Hematopoietic multipotent progenitor cell (in vitro differentiated cells): ENCODE results near the gene CTBP1. TPM values are rescaled to one million over a fixed set of nuclear protein-coding genes. Genes with fewer than 3 reads are reported as not detected.

Experiments
- DNase-seq, 3 donors: peaks; one replicate each; pipeline ENCODE4 v3.0.0-alpha.2; 2011 to 2015; ENCODE audit warnings: low read depth in 2 of 3, low spot score in 2 of 3
- total RNA-seq: library from RNA; depleted of rRNA; stranded (reverse); fragments of >200 nt; gene quantifications from one replicate; pipeline ENCODE4 v1.2.3, GENCODE V29; 2012

CTBP1 gene
- total RNA-seq, 1 donor: 626 TPM

GRCh38 chr4:1212546-1213335 lies 36.2 kb downstream of the CTBP1 start:
- no peak for DNase-seq

- DNase-seq: no peak
Measured at GRCh38 chr4:1211891-1212545, 36.9 kb downstream of the CTBP1 start.

GRCh38 chr4:1211371-1211770 lies 37.6 kb downstream of the CTBP1 start:
- no peak for DNase-seq

- no peak for DNase-seq
Measured at GRCh38 chr4:1210971-1211370, 38.0 kb downstream of the CTBP1 start.

- DNase-seq: no peak
Measured at GRCh38 chr4:1210241-1210841, 38.6 kb downstream of the CTBP1 start.

GRCh38 chr4:1209821-1210220 lies 39.1 kb downstream of the CTBP1 start:
- no peak for DNase-seq

- DNase-seq: no peak
Measured at GRCh38 chr4:1208970-1209704, 39.8 kb downstream of the CTBP1 start.

DNA sequence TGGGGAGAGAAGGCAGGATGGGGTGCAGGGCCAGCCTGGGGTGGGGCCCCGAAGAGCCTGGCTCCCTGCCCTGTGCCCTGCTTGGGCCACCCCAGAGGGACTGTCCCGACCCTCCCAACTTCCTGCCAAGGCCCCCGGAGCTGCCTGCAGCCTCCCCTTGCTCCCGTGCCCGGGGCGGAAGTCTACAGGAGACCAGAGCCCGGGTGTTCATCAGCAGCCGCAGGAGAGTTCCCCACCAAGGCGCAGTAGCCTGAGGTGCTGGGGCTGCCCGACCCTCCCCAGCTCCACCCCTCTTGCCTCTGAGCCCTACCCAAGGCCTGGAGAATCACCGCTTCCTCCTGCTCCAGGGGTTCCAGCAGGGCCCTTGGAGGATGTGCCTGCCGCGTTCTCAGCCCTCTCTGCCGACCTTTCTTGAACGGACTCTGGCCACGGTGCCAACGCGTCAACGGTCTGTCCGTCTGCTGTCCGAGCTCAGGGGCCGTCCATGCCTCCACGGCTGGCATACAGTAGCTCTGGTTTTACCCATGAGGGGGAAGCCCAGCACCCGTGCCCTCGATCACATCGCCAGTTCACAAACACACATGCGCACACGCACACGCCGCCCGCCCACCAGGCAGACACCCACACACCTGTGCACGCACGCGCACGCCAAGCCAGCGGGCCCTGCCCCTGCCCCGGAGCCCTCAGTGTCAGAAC lies 40.5 kb downstream of the CTBP1 start:
- DNase-seq: no peak

GRCh38 chr4:1207603-1208265 lies 41.2 kb downstream of the CTBP1 start:
- no peak for DNase-seq

GRCh38 chr4:1207157-1207470 lies 41.8 kb downstream of the CTBP1 start:
- no peak for DNase-seq

- DNase-seq: no peak
Measured at GRCh38 chr4:1206299-1207156, 42.4 kb downstream of the CTBP1 start.

GRCh38 chr4:1205586-1206298 lies 43.2 kb downstream of the CTBP1 start:
- no peak for DNase-seq

DNA sequence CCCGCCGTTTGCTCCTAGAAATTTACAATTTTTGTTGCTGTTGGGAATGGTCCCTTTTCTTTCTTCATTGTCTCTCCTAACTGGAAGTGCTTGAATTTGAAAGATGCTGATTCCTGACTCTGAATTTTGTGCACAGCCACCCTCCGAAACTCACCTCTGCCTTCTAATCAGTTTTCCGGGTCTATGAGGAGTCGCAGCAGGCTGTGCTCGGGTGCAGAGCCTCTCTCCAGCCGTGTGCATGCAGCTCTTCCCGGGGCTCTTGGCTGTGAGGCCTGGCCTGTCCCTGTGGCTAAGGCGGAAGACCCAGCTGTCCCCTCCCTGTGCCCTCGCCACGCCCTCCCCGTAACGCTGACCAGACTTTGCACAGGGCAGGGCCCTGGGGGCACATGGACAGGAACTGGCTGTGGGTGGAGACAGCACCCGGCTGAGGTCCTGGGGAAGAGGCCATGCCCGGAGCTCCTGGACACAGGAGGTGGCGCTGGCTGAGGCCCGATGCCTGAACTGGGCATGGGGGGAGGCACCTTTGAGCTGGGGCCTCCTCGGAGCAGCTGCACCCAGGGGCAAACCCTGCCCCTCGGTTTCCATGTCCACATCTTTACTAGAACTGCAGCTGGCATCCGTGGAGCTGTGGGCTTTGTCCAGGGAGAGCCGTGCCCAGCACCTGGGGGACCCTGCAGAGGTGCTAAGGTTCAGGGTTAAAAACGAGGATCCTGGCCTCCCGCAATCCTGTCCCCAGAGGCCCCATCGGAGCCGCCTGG lies 43.9 kb downstream of the CTBP1 start:
- DNase-seq: no peak

DNA sequence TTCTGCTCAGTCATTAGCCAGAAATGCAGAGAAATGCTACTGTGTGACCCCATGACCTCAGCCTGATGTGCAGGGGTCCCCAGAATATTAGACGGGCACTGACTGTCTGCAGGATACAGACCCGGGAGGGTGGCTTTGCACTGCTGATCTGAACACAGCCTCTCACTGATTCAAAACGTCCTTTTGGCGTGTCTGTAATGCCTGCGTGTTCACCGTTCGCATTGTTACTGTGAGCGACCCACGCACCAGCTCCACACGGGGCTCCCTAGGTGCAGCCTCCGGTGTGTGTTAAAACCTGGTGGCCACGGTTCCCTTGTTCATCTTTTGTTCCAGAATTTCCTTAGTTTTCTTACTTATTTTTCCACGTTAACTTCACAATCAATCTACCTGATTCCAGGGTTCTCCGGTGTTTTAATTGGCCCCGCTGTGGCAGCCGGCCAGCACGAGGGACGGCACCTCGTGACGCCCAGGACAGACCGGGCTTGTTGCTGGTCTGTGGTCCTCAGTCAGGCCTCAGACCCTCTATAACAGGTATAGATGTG lies 44.6 kb downstream of the CTBP1 start:
- no peak for DNase-seq

DNA sequence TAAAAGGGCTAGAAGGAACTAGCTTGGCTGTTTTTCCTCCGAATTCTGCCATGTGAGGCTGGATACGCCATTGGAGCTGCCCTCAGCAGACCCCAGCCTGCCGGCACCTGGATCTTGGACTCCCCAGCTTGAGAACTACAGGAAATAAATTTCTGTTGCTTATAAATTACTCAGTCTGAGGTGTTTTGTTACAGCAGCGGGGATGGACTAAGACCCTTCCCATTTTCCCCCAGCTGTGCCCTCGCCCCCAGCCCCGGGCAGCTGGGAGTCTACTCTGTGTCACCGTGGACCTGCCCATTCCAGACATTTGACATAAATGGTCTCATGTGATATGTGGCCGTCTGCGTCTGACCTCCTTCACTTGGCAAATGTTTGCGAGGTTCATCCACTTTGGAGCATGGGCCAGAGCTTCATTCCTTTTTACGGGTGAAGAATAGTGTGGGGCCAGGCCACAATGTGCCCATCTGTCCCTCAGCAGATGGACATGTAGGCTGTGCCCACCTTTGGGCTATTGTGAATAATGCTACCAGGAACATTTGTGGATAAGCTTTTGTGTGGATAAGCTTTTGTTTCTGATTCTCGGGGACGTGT lies 45.8 kb downstream of the CTBP1 start:
- no peak for DNase-seq

- DNase-seq: no peak
Measured at GRCh38 chr4:1202526-1203011, 46.4 kb downstream of the CTBP1 start.

- peak; percentile 71 to 76 (median 75) for DNase-seq
Measured at GRCh38 chr4:1201851-1202525, 46.9 kb downstream of the CTBP1 start.
